Mucosa of descending colon (tissue), 3 donors: ENCODE results near the gene ERC2. TPM values are rescaled to one million over a fixed set of nuclear protein-coding genes. Genes with fewer than 3 reads are reported as not detected.

ENCODE experiments used
- ATAC-seq: fragments of 200-7000 bp; cut with Tn5 transposase; one replicate; pipeline ENCODE4 v1.9.1; 2020; ENCODE audit warnings: mild to moderate bottlenecking, moderate library complexity
- DNase-seq, 3 donors: peaks; one replicate each; pipeline ENCODE4 v3.0.0-alpha.2; 2020
- H3K36me3 ChIP-seq: fragments of 200-600 bp; one replicate; pipeline ENCODE4 v1.8.0; 2021; ENCODE audit warnings: low read depth, mild to moderate bottlenecking
- H3K4me1 ChIP-seq: fragments of 200-600 bp; one replicate; pipeline ENCODE4 v1.8.0; 2021; ENCODE audit warnings: low read depth, mild to moderate bottlenecking
- H3K4me3 ChIP-seq: fragments of 200-600 bp; one replicate; pipeline ENCODE4 v1.8.0; 2021; ENCODE audit warnings: mild to moderate bottlenecking
- H3K9me3 ChIP-seq: fragments of 200-600 bp; one replicate; pipeline ENCODE4 v1.8.0; 2021; ENCODE audit warnings: mild to moderate bottlenecking
- intact Hi-C, 2 donors: fragments of 100-400 bp; cut with DNase I in 1 of 2; cut with micrococcal nuclease in 1 of 2; formaldehyde crosslinking; loops; one replicate each; pipeline versions ENCODE4 v1.11.0 to v1.11.1; 2022; cut with DNase I, micrococcal nuclease
- total RNA-seq, 3 donors: library from RNA; stranded (reverse); fragmentation: NEBNext Ultra II Directional in 2 of 3; extraction: Animal tissue kit (Norgen Biotek cat#: 25700) in 2 of 3; gene quantifications; one replicate each; pipeline versions ENCODE4 v1.2.1 to v1.2.4, GENCODE V29; 2021 to 2023
- TF ChIP-seq, protein P1 (sequence below): fragments of 200-600 bp; IDR thresholded peaks from one replicate; pipeline ENCODE4 v1.8.0; 2022; ENCODE audit warnings: antibody characterized with exemption, mild to moderate bottlenecking
- donor health status: DM: no; HTN: no; CAD: no; lungs with moderate emphysema.
- donor health status: DM: no; HTN: no; CAD: no.
- donor health status: DM: no; HTN: yes; CAD: no.

Gene ERC2
- total RNA-seq, 3 donors from 2014 or later: 0.06 to 1.8 (median 0.43) TPM

DNA sequence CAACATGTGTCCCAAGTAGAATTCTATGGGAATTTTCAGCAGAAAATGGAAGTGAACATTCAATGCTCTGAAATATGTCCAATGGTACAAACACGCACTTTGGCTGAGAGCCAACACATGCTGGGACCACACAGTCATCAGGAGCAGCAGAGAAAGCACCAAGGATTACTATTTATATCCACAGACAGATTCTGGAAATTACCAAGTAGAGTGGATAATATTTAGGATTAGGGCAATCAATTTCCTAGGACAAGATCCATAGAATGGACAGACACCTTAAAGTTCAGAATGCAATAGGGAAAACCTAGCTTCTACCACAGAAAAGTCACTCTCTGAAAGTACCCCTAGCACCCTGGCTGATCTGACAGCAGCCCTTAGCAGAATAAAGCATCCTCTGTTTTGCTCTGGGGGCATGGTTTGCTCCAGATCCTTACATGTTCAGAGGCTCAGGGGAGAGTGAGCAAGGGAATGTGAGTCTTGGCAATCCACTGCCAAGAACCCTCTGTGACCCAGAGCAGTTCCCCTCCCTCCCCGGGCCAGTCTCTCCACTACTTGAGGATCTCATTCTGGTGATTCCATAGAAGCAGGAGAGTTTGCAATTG, 775.2 kb downstream of the ERC2 start:
- Histone ChIP-seq H3K4me1 (no peaks in the 10 kb centered on the region), H3K4me3 (no peak overlapping the region), H3K9me3 (no peaks in the 10 kb centered on the region), H3K36me3 (no peaks in the 10 kb centered on the region)
- DNase-seq (no peak), ATAC-seq (no peak)
- intact Hi-C loops: no loop called here
- TF ChIP-seq, protein P1, sequence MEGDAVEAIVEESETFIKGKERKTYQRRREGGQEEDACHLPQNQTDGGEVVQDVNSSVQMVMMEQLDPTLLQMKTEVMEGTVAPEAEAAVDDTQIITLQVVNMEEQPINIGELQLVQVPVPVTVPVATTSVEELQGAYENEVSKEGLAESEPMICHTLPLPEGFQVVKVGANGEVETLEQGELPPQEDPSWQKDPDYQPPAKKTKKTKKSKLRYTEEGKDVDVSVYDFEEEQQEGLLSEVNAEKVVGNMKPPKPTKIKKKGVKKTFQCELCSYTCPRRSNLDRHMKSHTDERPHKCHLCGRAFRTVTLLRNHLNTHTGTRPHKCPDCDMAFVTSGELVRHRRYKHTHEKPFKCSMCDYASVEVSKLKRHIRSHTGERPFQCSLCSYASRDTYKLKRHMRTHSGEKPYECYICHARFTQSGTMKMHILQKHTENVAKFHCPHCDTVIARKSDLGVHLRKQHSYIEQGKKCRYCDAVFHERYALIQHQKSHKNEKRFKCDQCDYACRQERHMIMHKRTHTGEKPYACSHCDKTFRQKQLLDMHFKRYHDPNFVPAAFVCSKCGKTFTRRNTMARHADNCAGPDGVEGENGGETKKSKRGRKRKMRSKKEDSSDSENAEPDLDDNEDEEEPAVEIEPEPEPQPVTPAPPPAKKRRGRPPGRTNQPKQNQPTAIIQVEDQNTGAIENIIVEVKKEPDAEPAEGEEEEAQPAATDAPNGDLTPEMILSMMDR: no peak

DNA sequence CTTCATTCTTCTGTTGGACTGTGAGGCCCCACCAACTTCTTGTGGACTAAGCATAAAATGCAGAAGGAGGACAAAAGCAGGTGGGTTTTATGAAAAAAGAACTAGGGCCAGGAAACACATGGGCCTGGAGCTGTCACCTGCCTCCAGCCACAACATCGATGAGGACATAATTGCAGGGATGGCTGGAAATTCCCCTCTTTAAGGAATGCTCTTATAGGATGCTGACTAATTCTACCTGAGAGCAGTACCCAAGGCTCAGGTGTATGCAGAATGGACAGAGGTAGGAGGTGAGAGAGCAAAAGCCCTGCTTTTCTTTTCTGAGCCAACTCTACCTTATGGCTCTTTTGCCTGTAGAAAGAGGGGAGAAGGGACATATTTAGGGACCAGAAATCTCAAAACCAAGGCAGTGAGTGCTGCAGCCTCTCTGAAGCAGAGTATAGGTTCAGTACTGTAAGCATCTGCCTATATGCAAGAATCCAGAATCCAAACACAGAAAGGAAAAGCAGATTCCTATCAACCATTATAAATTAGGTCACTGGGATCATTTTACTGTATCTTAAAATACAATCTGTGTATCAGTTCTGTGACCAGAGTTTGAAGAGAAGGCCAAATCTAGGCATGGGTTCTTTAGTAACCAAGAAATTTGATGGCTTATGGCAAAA, 775.8 kb downstream of the ERC2 start:
- no peaks in the 10 kb centered on the region for H3K9me3 ChIP-seq
- intact Hi-C loops: no loop called here
- ATAC-seq (no peak), DNase-seq (no peak)
- H3K36me3 ChIP-seq: no peaks in the 10 kb centered on the region
- TF ChIP-seq, protein P1: no peak
- no peaks in the 10 kb centered on the region for H3K4me1 ChIP-seq
- H3K4me3 ChIP-seq: no peak overlapping the region

DNA sequence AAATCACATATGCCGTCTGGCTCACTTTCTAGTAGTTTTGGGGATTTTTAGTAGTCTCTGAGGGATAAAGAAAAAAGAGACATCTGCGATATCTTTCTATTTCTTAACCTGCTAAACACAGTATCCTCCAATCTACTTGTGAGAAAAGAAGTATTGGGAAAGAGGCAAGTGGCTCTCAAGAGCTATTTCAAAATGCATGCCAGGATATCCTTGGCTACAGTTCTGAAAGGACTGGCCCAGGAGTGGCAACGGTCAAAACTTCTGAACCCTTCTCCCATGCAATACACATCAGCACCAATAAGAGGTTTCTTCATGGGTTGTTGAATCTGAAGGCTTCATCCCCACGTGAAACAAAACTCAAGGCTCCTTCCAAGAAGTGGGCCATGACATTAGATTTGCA, 777.1 kb downstream of the ERC2 start:
- DNase-seq (no peak), ATAC-seq (no peak)
- TF ChIP-seq, protein P1: no peak
- intact Hi-C loops: no loop called here
- H3K4me3 ChIP-seq: no peak overlapping the region
- H3K9me3 ChIP-seq: no peaks in the 10 kb centered on the region
- H3K36me3 ChIP-seq: no peaks in the 10 kb centered on the region
- no peaks in the 10 kb centered on the region for H3K4me1 ChIP-seq

DNA sequence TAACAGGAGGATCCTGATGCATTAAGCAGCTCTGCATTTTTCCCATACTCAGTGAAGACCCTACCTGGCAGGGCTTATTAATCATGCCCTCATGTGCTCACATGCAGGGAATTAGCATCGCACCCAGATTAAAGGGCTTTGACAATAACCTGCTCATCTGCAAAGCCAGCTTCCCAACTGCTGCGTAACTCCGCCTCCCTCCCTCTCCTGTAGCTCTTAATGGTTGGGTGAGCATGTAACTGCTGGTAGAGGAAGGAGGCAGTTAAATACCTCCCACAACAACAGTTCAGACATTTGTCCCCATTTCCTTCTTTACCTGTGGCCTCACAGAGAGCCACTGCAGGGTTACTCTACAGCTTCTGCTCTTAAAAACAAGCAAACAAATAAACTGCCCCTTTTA, 777.5 kb downstream of the ERC2 start:
- ATAC-seq (no peak), DNase-seq (no peak)
- no peaks in the 10 kb centered on the region for H3K36me3 ChIP-seq
- H3K4me3 ChIP-seq: no peak overlapping the region
- intact Hi-C loops: no loop called here
- TF ChIP-seq, protein P1: no peak
- H3K9me3 ChIP-seq: no peaks in the 10 kb centered on the region
- no peaks in the 10 kb centered on the region for H3K4me1 ChIP-seq

DNA sequence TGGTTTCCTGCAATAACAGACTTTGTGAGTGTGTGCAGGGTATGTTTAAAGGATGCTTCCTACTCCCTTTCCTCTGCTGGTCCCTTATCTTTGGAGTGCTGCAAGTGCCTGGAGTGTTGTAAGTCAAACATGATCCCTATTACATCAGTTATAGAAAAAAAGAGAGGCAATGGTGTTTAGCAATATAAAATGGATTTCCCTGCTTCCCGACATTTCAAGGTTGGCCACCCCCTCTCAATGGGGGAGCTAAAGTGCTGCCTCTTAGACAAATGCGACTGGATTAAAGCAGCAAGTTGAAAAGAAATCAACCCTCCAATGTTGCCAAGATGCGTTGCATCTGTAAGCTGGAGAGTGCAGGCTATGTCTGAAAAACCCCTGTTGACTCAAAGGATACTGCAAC, 778.1 kb downstream of the ERC2 start:
- no peaks in the 10 kb centered on the region for H3K36me3 ChIP-seq
- TF ChIP-seq, protein P1: no peak
- no peaks in the 10 kb centered on the region for H3K4me1 ChIP-seq
- DNase-seq (no peak), ATAC-seq (no peak)
- H3K9me3 ChIP-seq: no peaks in the 10 kb centered on the region
- intact Hi-C loops: no loop called here
- H3K4me3 ChIP-seq: no peak overlapping the region
